Keratinocyte (primary cell): ENCODE measurements around the gene RUVBL2. TPM values are rescaled to one million over a fixed set of nuclear protein-coding genes. Genes with fewer than 3 reads are reported as not detected.

ENCODE experiments used
- DNase-seq: peaks from one replicate; pipeline ENCODE4 v3.0.0-alpha.2; 2011; ENCODE audit warnings: low read depth, missing footprints, low spot score
- FAIRE-seq: peaks from 2 replicates; lab custom pipeline; 2011; peaks lifted over from hg19 to GRCh38; lab: Jason Lieb, UNC
- H2AFZ ChIP-seq: 2 replicates; pipeline ENCODE4 v1.6.0; 2012; ENCODE audit warnings: low read length, control low read depth, inconsistent platforms; ENCODE audit not compliant: control insufficient read depth
- H3K27ac ChIP-seq: 2 replicates; pipeline ENCODE4 v1.5.1; 2011; ENCODE audit warnings: low read length; ENCODE audit not compliant: control insufficient read depth, insufficient read depth
- H3K27me3 ChIP-seq: 3 replicates; pipeline ENCODE4 v1.6.0; 2011; ENCODE audit warnings: low read length; ENCODE audit not compliant: control insufficient read depth, insufficient read depth; ENCODE audit errors: extremely low read depth
- H3K36me3 ChIP-seq, 2 experiments: 2 replicates in 1 of 2; 3 replicates in 1 of 2; pipeline ENCODE4 v1.5.1; 2011; ENCODE audit warnings: low read length in 2 of 2, mild to moderate bottlenecking in 1 of 2; ENCODE audit not compliant: control insufficient read depth in 2 of 2, insufficient read depth in 2 of 2; ENCODE audit errors: extremely low read depth in 1 of 2
- H3K4me1 ChIP-seq: 3 replicates; pipeline ENCODE4 v1.5.1; 2011; ENCODE audit warnings: low read length; ENCODE audit not compliant: control insufficient read depth, insufficient read depth; ENCODE audit errors: extremely low read depth
- H3K4me2 ChIP-seq: 3 replicates; pipeline ENCODE4 v1.6.0; 2011; ENCODE audit warnings: low read depth, low read length; ENCODE audit not compliant: control insufficient read depth, insufficient read depth; ENCODE audit errors: extremely low read depth
- H3K4me3 ChIP-seq, 3 experiments: fragments of 200-600 bp in 1 of 3; sonication (generic) in 1 of 3; 2 replicates in 2 of 3; 3 replicates in 1 of 3; pipeline ENCODE4 v1.5.1; 2011 to 2016; ENCODE audit warnings: low read length in 3 of 3, mild to moderate bottlenecking in 3 of 3, control low read depth in 2 of 3, inconsistent platforms in 1 of 3, low read depth in 1 of 3, mixed read lengths in 1 of 3, mixed run types in 1 of 3, moderate library complexity in 1 of 3; ENCODE audit not compliant: control insufficient read depth in 2 of 3, insufficient read depth in 2 of 3; ENCODE audit errors: extremely low read depth in 1 of 3
- H3K79me2 ChIP-seq: 2 replicates; pipeline ENCODE4 v1.6.0; 2012; ENCODE audit warnings: low read length; ENCODE audit not compliant: control insufficient read depth, insufficient read depth
- H3K9ac ChIP-seq: 3 replicates; pipeline ENCODE4 v1.6.0; 2011; ENCODE audit warnings: low read length; ENCODE audit not compliant: control insufficient read depth, insufficient read depth; ENCODE audit errors: extremely low read depth
- H3K9me1 ChIP-seq: 3 replicates; pipeline ENCODE4 v1.6.0; 2011; ENCODE audit warnings: low read length; ENCODE audit not compliant: control insufficient read depth, insufficient read depth; ENCODE audit errors: extremely low read depth
- H3K9me3 ChIP-seq: 2 replicates; pipeline ENCODE4 v1.5.1; 2012; ENCODE audit warnings: low read depth, low read length; ENCODE audit not compliant: control insufficient read depth
- H4K20me1 ChIP-seq: 3 replicates; pipeline ENCODE4 v1.6.0; 2011; ENCODE audit warnings: low read length; ENCODE audit not compliant: control insufficient read depth, insufficient read depth; ENCODE audit errors: extremely low read depth
- EZH2 ChIP-seq: IDR thresholded peaks from one replicate; pipeline ENCODE4 v1.6.1; 2012; ENCODE audit warnings: inconsistent platforms, mild to moderate bottlenecking, low read length, moderate library complexity
- dilution Hi-C: fragments of 300-500 bp; cut with MboI; formaldehyde crosslinking; loops from one replicate; pipeline ENCODE4 v1.7.0; 2020; ENCODE audit warnings: low sequenced_read_pairs; ENCODE audit not compliant: extremely low pct_ligation_motif_present
- polyA plus RNA-seq, 5 experiments: library from polyadenylated mRNA; depleted of rRNA in 3 of 5; stranded (reverse) in 3 of 5; stranded (forward) in 1 of 5; unstranded in 1 of 5; fragments of >200 nt; gene quantifications; 1 replicate in 1 of 5; 2 replicates in 3 of 5; 3 replicates in 1 of 5; pipeline versions ENCODE4 v1.2.1 to v1.2.3, GENCODE V29; 2011 to 2012; ENCODE audit warnings: missing spikeins in 2 of 5, low read depth in 1 of 5, low replicate concordance in 1 of 5
- TF ChIP-seq, protein P1 (sequence below), 3 experiments: IDR thresholded peaks in 1 of 3; conservative IDR thresholded peaks in 1 of 3; optimal IDR thresholded peaks in 1 of 3; 2 replicates in 2 of 3; 3 replicates in 1 of 3; pipeline versions ENCODE3 to v1.5.1; 2011; ENCODE audit warnings: low read length in 3 of 3, mild to moderate bottlenecking in 3 of 3, moderate library complexity in 2 of 3, control low read depth in 1 of 3, inconsistent platforms in 1 of 3; ENCODE audit not compliant: insufficient read depth in 2 of 3; ENCODE audit errors: extremely low read depth in 1 of 3

RUVBL2 gene
- polyA plus RNA-seq, 1 donor (not counting 4 experiments of a cell fraction or from before 2014, with no cell fraction given) = 126 TPM

DNA sequence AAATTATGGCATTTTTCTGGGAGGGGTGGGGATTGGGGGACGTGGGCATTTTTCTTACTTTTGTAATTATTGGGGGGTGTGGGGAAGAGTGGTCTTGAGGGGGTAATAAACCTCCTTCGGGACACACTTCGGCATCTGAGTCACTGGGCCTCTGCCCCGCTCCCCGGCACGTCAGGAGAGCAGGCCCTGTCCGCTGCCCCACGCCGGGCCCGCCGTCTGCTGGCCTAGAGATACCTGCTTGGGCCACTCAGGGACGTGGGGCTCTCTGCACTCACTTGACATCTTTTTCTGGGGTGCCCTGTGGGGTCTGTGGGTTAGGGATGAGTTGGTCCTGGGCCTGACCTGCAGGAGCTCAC, 32.0 kb upstream of the RUVBL2 start:
- Histone ChIP-seq H3K9ac (no peak overlapping the region), H3K27ac (no peak overlapping the region), H3K9me3 (no peaks in the 10 kb centered on the region), H3K9me1 (peaks cover 4% of the 10 kb centered on the region), H4K20me1 (peaks cover 6% of the 10 kb centered on the region), H3K4me1 (peaks cover 31% of the 10 kb centered on the region), H3K4me2 (no peak overlapping the region), H2AFZ (no peak overlapping the region), H3K79me2 (peaks cover 10% of the 10 kb centered on the region), H3K27me3 (no peaks in the 10 kb centered on the region), H3K36me3 (peaks cover 0 to 4% of the 10 kb centered on the region in 2 experiments), H3K4me3 (no peak overlapping the region)
- dilution Hi-C loops = no loop called here
- no peak for DNase-seq
- no peak for TF ChIP-seq EZH2
- TF ChIP-seq, protein P1, sequence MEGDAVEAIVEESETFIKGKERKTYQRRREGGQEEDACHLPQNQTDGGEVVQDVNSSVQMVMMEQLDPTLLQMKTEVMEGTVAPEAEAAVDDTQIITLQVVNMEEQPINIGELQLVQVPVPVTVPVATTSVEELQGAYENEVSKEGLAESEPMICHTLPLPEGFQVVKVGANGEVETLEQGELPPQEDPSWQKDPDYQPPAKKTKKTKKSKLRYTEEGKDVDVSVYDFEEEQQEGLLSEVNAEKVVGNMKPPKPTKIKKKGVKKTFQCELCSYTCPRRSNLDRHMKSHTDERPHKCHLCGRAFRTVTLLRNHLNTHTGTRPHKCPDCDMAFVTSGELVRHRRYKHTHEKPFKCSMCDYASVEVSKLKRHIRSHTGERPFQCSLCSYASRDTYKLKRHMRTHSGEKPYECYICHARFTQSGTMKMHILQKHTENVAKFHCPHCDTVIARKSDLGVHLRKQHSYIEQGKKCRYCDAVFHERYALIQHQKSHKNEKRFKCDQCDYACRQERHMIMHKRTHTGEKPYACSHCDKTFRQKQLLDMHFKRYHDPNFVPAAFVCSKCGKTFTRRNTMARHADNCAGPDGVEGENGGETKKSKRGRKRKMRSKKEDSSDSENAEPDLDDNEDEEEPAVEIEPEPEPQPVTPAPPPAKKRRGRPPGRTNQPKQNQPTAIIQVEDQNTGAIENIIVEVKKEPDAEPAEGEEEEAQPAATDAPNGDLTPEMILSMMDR (optimal IDR thresholded peaks at IDR 0.05 in 1 of 3, IDR thresholded peaks at IDR 0.05 in 1 of 3, conservative IDR thresholded peaks at IDR 0.05 in 1 of 3; ENCODE audit: extremely low read depth in 1 of 3, insufficient read depth in 2 of 3, low read length in 3 of 3) = no peak
- FAIRE-seq = no peak

DNA sequence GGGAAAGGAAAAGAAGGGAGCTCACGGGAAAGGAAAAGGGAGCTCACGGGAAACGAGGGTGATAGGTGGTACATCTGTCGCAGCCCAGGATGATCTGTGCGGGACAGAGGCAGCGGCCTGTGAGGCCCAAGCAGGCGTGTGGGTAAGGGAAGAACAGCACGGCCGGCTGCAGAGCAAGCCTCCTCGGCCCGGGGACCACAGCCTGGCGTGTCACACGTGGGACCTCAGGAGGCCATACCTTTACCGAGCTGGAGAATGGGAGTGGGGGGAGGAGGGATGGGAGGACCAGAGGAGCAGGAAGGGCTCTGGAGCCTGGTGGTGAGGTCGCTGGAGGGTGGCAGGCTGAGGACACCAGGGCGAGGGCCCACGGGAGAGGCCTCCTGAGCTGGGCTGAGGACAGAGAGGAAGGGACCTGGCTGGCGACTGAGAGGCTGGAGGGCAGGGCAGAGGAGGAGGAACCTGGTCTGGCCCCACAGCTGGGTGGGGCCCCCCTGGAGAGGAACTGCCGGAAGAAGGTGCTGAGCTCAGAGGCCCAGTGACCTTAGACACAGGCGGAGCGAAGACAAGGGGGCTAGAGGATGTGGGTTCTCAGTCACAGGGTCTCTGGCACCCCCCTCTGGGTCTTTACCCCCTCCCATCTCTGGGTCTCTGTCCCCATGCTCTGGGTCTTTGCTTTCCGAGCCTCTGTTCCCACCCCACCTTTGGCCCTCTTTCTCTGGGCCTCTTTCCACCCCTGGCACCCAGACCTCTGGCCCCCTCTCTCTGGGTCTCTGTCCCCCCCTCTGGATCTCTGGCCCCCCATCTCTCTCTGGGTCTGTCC, 31.4 kb upstream of the RUVBL2 start:
- no peak for TF ChIP-seq EZH2
- TF ChIP-seq, protein P1 (optimal IDR thresholded peaks at IDR 0.05 in 1 of 3, IDR thresholded peaks at IDR 0.05 in 1 of 3, conservative IDR thresholded peaks at IDR 0.05 in 1 of 3; ENCODE audit: extremely low read depth in 1 of 3, insufficient read depth in 2 of 3, low read length in 3 of 3) = no peak
- Histone ChIP-seq H3K4me1 (peaks cover 32% of the 10 kb centered on the region), H3K9me3 (no peaks in the 10 kb centered on the region), H3K79me2 (peaks cover 7% of the 10 kb centered on the region), H3K36me3 (peaks cover 0 to 4% of the 10 kb centered on the region in 2 experiments), H3K27ac (peak overlapping the region; percentile 58), H4K20me1 (peaks cover 6% of the 10 kb centered on the region), H3K4me3 (no peak overlapping the region), H3K27me3 (no peaks in the 10 kb centered on the region), H3K9ac (peak overlapping the region; percentile 28), H2AFZ (no peak overlapping the region), H3K4me2 (peak overlapping the region; percentile 37), H3K9me1 (peaks cover 4% of the 10 kb centered on the region)
- no peak for FAIRE-seq
- DNase-seq = no peak
- dilution Hi-C loops = no loop called here
